GM12874 (cell line): ENCODE results near the gene DYNLT2.

Source experiments
- CTCF ChIP-seq: IDR thresholded peaks from 2 replicates; pipeline ENCODE4 v1.5.1; 2011; ENCODE audit warnings: low read depth, mild to moderate bottlenecking, control low read depth, low read length, moderate library complexity; ENCODE audit not compliant: insufficient read depth

Gene DYNLT2

GRCh38 chr6:169751242-169752073, at the start of gene DYNLT2, which contains the start of gene ERMARD:
DYNLT2 (minus strand) TSS chr6:169751572; CDS start chr6:169751458, 114 bp downstream.
ERMARD (plus strand) TSS chr6:169751622; CDS start chr6:169751658, 36 bp downstream.
- TF ChIP-seq CTCF = no peak

- no peak for TF ChIP-seq CTCF
Observed at GRCh38 chr6:169800668-169801395, 49.5 kb upstream of the DYNLT2 start.

GRCh38 chr6:169800116-169800667, 48.8 kb upstream of the DYNLT2 start:
- no peak for TF ChIP-seq CTCF

- TF ChIP-seq CTCF = no peak
Observed at GRCh38 chr6:169799474-169799926, 48.1 kb upstream of the DYNLT2 start.

- no peak for TF ChIP-seq CTCF
Observed at GRCh38 chr6:169798764-169799473, 47.5 kb upstream of the DYNLT2 start.

GRCh38 chr6:169795196-169795595, 43.8 kb upstream of the DYNLT2 start:
- TF ChIP-seq CTCF = no peak
